Glomerular visceral epithelial cell (primary cell): ENCODE data around the gene TTC28.

ENCODE experiments used
- DNase-seq: peaks from one replicate; pipeline ENCODE4 v3.0.0-alpha.2; 2016; ENCODE audit errors: extremely low spot score

Gene TTC28

DNA sequence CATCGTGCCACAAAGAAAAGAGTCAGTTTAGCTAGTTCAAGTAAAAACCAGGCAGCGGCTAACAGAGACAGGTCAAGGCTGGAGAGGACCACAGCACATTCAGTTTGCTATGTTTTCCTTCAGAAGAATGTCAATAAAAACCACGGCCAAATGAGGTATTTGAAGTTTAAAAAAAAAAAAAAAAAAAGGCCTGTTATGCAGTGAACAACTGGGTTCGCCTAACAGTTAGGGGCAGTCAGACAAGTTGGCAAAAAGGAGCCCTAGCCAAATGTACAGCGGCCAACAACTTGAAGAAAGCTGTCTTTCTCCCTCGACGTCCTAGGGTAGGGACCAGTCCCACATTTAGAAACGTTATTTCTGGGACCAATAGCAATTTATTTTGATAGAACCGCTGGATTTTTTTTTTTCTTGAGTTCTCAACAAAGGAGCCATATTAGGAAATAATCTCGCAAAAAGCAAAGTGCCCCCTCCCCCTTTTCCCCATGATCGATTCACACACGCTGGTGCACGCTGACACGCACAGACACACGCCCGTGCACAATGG is 237.8 kb downstream of the TTC28 start:
- peak; percentile 16 for DNase-seq

DNA sequence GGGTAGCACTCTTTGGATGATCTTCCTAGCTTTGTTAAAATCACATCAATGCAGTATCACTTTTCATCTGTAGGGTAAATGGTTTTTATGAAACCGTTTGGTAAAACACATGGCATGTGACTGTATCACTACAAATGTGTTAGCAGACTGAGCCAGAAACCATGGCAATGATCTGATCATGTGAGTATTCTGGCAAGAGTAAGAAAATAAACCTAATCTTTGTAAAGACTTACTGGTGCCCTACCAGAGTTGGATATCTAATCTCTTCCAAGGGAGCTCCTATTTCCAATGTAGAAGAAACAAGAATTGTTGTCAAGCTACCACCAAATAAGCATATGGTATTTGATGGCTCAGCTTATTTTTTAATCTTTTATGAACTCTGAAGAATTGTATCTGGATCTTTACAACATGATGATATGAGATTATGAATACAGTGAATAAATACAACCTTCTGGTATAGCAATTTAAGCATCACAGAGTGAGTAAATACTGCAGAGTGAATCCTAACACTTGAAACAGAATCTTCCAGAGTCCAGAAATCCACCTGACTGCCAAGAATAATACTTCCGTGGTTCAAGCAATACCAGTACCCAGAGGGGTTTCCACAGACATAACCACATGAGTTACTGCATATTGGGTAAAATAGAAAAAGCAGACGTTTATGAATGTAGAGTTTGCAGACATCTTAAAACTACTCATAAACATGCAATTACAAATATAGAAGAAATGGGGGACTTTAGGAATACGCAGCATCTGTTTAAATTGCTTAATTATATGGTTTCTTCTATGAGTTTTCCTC is 238.8 kb downstream of the TTC28 start:
- peak; percentile 16 for DNase-seq

DNA sequence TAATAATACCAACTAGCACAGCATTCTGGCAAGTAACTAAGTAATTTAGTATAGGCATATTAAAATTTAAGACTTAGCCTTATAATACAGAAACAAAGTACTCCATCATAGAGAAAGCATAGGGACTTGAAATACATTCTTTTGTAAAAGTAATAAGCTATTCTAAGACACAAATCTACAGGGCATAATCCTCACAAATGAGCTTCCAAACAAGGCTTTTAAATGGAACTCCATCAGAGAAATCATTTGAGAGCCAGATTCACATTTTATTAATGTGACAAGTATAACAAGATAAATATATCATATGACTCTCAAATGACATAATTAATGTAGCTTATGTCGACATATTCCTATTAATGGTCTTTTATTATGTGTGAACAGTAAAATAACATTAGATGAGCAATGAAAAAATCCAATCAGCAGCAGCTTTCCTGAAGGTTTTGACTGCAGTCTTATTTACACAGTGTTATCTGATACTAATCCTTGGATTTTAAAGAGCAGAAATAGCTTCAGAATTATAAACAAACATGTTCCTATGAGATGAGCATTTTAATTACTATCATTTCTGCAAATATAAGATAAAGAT is 241.4 kb downstream of the TTC28 start:
- DNase-seq = no peak

DNA sequence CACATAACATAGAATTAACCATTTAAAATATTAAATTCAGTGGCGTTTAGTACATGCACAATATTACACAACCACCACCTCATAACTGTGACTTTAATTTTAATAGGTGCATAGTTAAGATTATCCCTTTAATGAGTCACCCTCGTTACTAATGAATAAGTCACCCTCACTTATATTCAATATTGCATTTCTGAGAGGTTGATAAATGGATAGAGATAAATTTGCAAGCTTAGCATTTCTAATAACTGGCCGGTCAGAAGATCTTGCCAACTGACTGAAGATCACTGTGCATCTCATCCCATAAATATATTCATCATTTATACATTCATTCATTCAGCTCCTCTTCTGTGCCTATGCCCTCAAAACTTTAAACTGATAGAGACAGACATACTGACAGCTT is 243.7 kb downstream of the TTC28 start:
- DNase-seq = no peak

DNA sequence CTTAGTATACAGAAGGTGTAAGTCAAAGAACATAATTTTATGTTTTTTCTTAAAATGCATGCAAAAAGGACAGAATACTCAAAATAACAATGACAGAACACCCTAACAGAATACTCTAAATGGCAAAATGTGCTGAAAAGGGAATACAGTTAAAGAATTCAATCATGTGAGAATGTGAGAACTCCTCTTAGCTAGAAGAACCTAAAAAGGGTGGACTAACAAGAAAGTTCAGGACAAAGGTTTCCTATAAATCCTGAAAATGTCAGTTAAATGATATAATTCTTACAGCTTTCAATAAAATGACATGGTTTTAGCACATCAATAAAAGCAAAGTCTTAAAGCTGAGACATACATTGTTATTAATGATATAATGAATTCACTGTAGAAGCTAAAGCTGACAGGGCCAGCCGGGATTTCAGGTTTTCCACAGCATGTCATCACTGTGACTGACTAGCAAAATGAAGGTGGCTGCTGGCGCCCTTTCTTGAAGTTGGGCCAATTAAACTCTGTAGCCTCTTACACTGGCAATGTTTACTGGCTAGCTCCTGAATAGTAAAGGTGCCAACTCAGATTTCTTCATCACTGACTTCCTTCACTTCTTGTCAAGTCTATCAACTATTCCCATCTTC is 244.4 kb downstream of the TTC28 start:
- DNase-seq = no peak

DNA sequence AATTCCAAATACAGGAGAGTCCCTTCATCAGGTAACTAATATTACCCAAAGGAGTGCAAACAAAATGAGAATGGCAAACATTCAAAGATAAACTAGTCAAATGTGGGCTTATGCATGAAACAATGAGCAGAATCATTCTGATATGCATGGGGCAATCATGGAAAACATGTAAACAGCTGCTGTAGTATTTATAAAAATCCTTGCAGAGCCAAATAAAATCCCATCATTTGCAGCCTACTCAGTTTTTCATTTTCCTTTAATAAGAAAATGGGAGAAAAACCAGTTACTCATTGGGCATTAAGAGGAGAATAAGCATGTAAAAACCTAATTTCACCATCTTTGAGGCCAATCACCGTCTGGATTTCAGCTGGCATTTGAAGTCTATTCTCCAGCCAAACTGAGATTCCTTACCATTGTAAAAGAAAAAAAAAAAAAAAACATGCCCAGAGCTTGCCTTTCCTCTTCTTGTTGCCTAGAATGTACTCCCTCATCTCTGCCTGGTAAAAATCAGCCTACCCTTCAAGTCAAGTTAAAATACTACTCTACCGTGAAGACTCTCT is 249.1 kb downstream of the TTC28 start:
- DNase-seq = no peak

DNA sequence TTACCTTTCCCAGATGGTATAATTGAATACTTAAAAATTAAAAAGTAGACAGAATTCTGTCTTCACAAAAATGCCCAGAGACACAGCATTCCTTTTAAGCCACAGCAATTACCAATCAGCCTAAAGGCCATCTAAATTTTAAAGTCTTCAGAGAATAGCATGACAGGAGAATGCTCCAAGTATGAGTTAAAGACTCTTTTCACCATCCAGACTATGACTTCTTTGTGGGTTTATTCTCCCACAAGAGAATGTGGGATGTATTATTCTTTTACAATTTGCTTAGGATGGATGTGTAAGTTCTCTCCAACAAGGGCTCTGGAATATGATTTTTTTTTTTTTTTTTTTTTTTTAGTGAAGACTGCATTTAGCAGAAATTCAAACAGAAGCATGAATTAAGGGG is 249.9 kb downstream of the TTC28 start:
- DNase-seq = no peak

DNA sequence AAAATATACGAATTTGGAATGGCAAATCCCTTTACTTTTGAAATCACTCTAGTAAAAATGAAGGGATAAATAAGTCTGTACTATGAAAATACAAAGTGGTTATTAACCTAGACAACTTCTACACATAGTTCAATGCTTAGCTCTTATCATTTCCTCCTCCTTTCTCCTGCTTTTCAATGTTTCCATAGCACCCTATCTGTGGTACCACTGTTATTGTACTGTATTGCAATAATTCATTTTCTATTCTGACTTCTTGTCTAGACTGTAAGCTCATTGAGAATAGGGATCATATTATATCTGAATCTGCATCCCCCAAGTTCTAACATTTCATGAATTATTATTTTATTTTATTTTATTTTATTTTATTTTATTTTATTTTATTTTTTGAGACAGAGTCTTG is 251.4 kb downstream of the TTC28 start:
- no peak for DNase-seq

DNA sequence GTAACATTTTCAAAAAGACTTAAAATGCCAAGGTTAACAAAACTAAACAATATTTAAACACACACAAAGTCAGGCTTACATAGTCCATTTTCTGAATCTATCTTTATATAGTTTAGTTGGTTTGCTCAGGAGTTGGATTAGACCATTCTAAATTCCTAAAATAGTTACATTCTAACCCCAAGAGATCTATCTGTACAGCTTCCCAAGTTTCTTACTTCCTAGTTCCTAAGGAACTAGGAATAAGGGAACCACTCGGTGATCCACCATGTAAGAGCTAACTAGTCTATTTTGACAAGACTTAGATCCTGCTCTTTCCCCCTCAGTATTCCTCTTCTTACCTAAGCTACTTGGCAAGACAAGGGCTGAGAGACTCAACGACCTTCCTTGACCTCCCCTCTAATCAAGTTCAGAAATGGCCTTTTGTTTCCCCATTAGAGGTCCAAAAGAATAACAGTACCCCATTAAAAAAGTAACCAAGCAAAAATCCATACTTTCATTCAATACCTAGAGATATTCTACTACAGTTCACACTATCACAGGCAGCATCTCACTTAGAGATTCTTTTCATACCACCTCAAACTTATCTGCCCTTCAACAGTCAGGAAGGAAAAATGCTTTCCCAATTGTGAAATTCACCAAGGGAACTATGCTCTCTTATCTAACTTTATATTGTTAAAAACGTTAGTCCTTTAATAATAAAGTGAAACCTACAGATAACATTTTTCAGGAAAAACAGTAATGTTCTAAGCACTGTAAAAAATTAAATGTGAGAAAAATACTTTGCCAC is 253.1 kb downstream of the TTC28 start:
- no peak for DNase-seq

DNA sequence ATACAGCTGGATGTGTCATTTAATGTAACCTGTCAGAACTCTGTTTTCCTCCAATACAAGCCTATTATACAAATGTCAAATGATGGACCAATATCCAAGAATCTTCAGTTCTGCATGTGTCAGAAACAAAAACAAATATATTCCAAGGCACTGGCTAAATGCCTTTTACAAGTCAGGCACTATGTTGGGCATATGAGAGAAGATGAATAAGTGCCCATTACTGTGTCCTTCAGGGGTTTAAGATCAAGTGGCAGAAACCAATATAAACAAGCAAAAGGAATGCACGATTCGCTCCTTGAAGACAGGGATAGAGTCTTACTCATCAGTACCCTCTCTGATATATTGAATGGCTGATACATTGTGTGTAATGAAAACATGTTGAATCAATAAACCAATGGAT is 254.4 kb downstream of the TTC28 start:
- no peak for DNase-seq

DNA sequence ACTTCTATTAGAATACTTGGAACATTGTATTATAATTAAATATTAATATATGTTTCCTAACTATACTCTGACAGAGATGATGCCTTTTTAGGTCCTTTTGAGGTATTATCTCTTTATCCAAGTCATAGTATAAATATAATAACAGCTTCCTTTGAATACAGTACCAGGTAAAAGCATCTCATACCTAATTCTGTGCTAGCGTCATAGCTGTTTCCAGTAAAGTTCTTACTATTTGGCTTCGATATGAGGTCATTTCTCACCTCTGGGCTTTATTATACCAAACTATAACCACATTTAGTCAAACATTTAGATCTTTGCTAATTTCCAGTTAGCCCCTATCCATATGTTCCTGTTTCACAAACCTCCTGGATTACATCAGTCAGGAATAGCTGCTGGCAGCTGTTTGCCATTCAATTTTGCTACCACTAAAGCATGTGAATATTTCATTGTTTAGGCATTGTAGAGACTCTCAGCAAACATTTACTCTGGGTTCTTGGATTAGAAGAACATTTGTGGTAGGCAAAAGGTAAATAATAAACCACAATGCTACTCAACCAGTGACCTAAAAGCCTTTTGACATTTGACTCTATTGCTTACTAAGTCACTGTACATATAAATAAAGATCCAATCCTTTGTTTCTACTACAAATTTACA is 255.1 kb downstream of the TTC28 start:
- no peak for DNase-seq

DNA sequence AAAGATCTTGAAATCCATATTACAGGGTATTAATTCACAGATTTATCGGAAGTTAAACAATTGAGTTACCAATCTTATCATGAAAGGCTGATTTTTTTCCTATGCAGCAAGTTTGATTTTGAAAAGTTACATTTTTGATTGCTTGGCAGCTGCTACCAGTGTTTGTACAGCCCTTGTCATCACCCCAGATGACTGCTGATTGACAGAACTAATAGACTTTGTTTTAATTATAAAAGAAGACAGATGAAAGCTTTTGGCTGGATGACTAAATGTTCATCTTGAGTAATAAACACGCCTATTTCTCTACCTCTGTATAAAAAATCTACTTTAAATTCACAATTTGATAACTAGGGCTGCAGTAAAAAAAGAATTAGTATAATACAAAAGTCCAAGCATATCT is 259.7 kb downstream of the TTC28 start:
- no peak for DNase-seq

DNA sequence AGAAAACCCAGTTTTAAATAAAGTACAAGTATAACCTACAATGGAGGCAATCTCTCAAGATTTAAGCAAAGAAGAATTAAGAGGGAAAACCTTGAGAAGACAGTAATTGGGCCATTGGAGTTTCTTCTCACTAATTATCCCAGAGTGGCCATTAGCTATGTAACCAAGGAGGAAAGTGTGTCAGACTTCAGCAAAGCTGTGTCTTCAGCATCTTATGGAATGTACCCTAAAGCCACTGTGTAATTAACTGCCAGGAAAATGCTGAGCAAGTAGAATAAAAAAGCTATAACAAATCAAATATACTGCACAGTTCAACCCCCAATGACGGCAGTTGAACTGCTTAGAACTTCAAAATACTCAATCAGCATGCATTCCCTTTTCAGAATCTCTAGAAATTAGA is 261.6 kb downstream of the TTC28 start:
- DNase-seq = no peak

DNA sequence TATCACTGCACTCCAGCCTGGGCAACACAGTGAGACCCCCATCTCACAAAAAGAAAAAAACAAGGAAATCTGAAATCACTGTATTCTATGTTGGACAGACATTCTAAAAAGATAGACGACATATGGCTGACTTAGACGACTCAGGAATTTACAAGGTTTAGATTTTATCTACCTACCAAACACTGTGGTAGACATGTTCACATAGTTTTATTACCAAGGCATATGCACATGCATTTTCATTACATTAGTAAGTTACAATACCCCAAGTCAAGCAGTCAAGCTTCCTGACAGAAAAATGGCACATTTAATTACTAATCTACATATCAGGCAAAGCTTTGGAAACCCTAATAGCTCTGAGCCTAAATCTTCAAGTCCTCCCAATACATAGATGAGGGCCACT is 262.2 kb downstream of the TTC28 start:
- no peak for DNase-seq

DNA sequence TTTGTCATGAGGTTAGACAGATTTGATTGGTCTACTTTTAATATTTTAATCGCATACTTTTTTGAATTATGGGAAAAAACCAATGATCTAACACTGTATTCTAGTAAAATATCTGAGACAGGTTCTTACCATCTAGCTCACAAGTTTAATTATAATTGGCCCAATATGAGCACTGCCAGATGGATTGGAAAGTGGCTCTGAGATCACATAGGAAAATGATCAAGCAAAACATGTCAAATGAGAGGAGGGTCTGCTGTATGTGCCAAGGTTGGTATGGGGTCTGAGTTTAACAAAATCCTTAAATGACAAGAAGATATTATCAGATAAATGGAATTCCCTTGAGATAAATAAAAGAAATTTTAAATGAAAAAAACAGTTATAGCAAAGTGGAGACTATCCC is 264.7 kb downstream of the TTC28 start:
- DNase-seq = no peak

DNA sequence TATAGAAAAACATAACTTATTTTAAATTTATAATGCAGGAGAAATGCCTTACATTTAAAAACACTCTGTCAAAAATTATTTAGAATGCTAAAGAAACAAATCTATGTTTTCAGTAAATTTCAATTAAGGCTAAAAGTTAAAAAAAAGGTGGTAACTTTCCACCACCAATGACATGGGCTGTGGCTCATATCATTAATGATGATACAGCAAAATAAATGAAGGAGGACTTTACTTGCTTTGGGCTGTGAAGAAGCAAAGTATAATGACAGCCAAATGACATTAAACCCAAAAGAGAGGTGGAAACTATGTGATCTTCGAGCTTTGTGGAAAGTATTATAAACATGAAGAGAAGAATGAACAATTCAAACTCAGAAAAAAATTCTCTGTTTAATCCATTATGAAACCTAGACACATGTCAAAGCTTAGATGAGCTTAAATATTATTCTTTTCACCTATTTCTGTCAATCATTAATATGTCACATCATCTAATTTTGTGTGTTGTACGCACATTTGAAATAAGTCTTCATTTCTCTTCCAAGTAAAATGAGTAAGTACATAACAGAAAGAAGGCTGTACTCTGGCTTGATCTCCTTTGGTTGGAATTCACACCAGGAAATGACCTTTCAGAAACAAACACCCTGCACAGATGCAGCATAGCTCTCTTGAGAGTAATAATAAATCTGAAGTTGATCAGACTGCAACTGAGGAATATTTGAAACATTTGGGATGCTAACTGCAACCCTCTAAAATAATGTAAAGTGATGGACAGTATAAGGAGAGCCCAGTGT is 265.8 kb downstream of the TTC28 start:
- DNase-seq = no peak

DNA sequence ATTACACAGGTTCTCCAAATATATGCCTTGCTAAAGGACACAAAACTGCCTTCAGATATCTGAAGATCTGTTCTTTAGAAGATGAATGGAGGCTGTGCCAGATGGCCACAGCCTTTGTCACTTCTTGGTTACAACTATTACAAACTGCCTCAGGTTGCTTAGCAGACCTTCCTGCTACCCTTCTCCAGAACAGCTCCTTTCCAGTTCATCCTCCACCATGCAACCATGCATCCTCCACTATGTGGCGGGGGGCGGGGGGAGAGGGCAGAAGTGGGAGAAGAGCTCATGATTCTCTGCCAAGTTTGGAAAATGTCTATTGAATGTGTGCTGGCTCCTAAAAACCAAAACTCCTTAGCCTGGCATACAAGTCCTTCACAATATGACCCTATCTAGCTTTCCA is 267.5 kb downstream of the TTC28 start:
- DNase-seq = no peak

DNA sequence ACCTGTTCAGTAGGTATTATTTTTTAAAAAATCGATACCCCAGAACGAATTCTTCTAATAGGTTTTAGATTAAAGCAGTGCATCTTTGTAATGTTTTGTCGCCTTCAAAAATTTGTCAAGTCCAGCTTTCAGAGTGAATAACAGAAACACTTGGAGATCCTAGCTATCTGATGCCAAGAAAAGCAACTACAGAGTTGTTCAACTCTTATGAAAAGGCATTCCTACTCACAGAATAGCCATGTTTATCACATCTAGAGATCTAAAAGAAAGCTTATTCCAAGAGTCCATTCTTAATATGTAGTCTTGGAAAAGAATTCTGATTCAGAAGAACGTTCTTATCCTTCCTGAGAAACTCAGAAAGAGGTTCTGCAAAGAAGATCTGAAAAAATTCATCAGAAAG is 268.5 kb downstream of the TTC28 start:
- DNase-seq = no peak

DNA sequence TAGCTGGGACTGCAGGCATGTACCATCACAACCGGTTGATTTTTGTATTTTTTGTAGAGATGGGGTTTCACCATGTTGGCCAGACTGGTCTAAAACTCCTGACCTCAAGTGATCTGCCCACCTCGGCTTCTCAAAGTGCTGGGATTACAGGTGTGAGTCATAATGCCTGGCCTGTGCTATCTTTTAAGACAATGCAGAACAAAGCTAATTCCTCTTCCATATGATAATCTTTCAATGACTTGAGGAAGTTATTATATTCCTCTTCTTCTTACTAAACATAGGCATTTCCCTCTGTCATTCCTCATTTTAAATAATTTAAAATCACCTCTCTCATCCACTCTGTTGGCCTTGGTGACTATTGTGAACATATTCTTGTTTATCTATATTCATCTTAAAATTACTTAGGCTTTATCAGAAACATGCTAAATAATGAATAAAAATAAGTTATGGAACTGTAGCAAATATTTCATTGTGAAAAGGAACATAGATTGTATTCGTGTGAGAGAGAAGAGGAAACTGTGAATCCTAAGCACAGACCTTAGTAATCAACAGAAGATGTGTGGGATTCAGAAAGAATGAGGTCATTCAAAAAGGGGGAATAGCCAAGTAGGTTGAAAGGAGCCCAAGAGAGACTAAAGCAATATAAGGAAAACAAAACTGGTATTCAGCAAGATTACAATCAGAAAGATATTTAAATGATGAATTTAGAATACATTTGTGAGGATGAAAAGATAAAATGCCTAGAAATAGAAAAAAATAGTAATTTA is 269.4 kb downstream of the TTC28 start:
- peak; percentile 32 for DNase-seq

DNA sequence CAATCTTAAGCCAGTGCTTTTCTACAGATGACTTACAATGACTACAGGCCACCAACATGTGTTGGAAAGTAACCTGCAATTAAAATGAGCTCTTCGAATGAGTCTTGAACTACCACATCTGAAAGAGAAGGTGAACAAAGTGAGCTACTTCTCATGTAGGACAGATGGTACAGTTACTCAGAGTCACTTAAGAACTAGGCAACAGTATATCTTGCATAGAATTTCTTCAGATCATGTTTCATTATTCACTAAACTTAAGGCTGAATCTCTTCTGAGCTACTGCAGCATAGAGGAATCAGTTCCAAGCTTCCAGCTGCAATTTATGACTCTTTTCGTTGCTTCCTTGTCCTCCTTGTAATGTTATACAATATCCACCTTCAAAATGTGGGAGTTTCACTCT is 270.9 kb downstream of the TTC28 start:
- no peak for DNase-seq
